Measurements from ENCODE around the gene DLX6. TPM values are rescaled to one million over a fixed set of nuclear protein-coding genes. Genes with fewer than 3 reads are reported as not detected.
A peak's percentile ranks its signal among the peaks of the same experiment; 100 is the strongest.

DLX6 gene
- total and polyA plus RNA-seq, 2 of the 8 experiments (the other 6 are each of a cell fraction or from before 2014, with no cell fraction given), result not detected

DNA sequence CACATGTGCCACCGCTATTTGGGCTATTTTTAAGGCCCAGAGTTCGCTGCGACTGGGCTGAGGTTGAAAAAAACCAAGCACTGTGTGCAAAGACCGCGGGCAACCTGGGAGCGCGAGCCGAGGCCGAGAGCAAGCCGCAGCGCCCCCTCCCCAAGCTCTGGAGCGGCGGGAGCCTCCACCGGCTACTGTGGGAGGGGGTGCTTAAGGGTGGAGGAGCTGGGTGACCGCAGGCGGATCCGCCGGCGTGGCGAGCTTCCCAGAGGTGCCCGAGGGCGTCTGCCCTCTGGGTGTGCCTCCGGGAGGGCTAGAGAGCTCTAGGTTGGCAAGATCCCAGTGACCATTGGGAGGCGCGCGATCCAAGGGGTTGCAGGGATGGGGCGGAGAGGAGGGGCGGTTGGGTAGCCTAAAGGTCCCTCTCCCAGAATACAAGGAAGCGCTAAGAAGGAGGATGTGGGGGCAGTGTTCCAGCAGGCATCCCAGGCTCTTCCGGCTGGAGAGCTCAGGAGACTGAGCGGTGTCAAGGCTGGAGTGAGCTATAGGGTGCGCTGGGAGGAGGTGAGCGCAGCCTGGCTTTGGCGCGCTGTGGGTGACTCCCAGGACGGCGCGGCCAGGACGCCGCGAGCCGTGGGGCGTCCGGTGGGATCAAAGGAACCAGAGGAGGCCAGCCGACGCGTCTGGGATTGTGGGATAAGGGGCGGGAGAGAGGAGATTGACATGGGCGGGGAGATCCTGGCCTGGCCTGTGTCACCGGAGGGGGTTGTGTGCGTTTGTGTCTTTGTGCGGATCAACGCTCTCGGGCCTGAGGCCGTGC lies 11.2 kb downstream of the DLX6 start (continued):
- peak; percentile 98 for TF ChIP-seq CTBP2 (IDR thresholded peaks at IDR 0.05; ENCODE audit: borderline replicate concordance, insufficient read depth, insufficient read length, low read length)
- no peak for TF ChIP-seq GABPA (IDR thresholded peaks at IDR 0.05; ENCODE audit: borderline replicate concordance, insufficient read depth, low read length)
- no peak for TF ChIP-seq NANOG (IDR thresholded peaks at IDR 0.05; ENCODE audit: insufficient read depth, low read depth, low read length, poor library complexity, severe bottlenecking)
- no peak for TF ChIP-seq FOSL1 (IDR thresholded peaks at IDR 0.05; ENCODE audit: insufficient read depth, low read depth, low read length)
- TF ChIP-seq MAX (IDR thresholded peaks at IDR 0.05), result 0 out of 2 replicates have a peak, but pooled peaks have one; percentile 22
- no peak for TF ChIP-seq EZH2 (IDR thresholded peaks at IDR 0.05; ENCODE audit: low read depth, low read length, severe bottlenecking)
- no peak for TF ChIP-seq SP4 (IDR thresholded peaks at IDR 0.05; ENCODE audit: low read length)
- TF ChIP-seq SUZ12 (IDR thresholded peaks at IDR 0.05; ENCODE audit: low read length), result peak; percentile 89
- TF ChIP-seq RNF2 (IDR thresholded peaks at IDR 0.05; ENCODE audit: borderline replicate concordance, low read depth, low read length, missing control alignments, poor library complexity, severe bottlenecking), result peak; percentile 33
- peak; percentile 62 to 70 for TF ChIP-seq RAD21 (IDR thresholded peaks at IDR 0.05 in 1 of 2, conservative IDR thresholded peaks at IDR 0.05 in 1 of 2; ENCODE audit: low read depth in 2 of 2, low read length in 2 of 2)
- TF ChIP-seq YY1 (IDR thresholded peaks at IDR 0.05; ENCODE audit: low read depth, low read length), result 0 out of 2 replicates have a peak, but pooled peaks have one; percentile 46
- TF ChIP-seq POLR2AphosphoS5 (IDR thresholded peaks at IDR 0.05; ENCODE audit: low read depth, low read length), result no peak
- no peak for TF ChIP-seq HDAC2 (IDR thresholded peaks at IDR 0.05; ENCODE audit: borderline replicate concordance in 1 of 2, low read depth in 2 of 2, low read length in 2 of 2)
- no peak for TF ChIP-seq PHF8 (conservative IDR thresholded peaks at IDR 0.05; ENCODE audit: low read depth, low read length)
- TF ChIP-seq RBBP5 (IDR thresholded peaks at IDR 0.05; ENCODE audit: borderline replicate concordance, low read depth, low read length), result no peak
- TF ChIP-seq ASH2L (IDR thresholded peaks at IDR 0.05; ENCODE audit: low read length), result peak; percentile 57
- peak; percentile 62; the same call in 1 of the 2 replicates for TF ChIP-seq EGR1 (IDR thresholded peaks at IDR 0.05; ENCODE audit: borderline replicate concordance, low read depth, low read length)
- TF ChIP-seq CBX5 (IDR thresholded peaks at IDR 0.05; ENCODE audit: low read depth, low read length), result no peak
- 0 out of 2 replicates have a peak, but pooled peaks have one; percentile 15 for TF ChIP-seq SP1 (IDR thresholded peaks at IDR 0.05; ENCODE audit: low read depth, low read length)
